Parathyroid adenoma (tissue), 2 donors: ENCODE results near the gene TTC28.
"Not testable (repeated sequence)": the region's sequence is repeated elsewhere in the genome, so short reads cannot be mapped to it uniquely, and the experiment has no call there.

Source experiments
- H2AFZ ChIP-seq: fragments of 300-600 bp; sonication (generic); one replicate; pipeline ENCODE4 v1.7.0; 2017; ENCODE audit warnings: antibody characterized with exemption, mild to moderate bottlenecking
- H3K27ac ChIP-seq: fragments of 300-600 bp; sonication (generic); one replicate; pipeline ENCODE4 v1.7.0; 2017
- H3K27me3 ChIP-seq: fragments of 300-600 bp; sonication (generic); one replicate; pipeline ENCODE4 v1.7.0; 2017; ENCODE audit warnings: low read length; ENCODE audit not compliant: control insufficient read depth, insufficient read depth
- H3K36me3 ChIP-seq: fragments of 300-600 bp; sonication (generic); one replicate; pipeline ENCODE4 v1.7.0; 2017; ENCODE audit warnings: low read length; ENCODE audit not compliant: control insufficient read depth, insufficient read depth
- H3K4me1 ChIP-seq: fragments of 300-600 bp; sonication (generic); one replicate; pipeline ENCODE4 v1.7.0; 2017; ENCODE audit warnings: control low read depth
- H3K4me2 ChIP-seq: fragments of 300-600 bp; sonication (generic); one replicate; pipeline ENCODE4 v1.7.0; 2017; ENCODE audit warnings: low read length
- H3K4me3 ChIP-seq: fragments of 300-600 bp; sonication (generic); one replicate; pipeline ENCODE4 v1.7.0; 2017; ENCODE audit warnings: low read depth, low read length
- H3K79me2 ChIP-seq: fragments of 300-600 bp; sonication (generic); one replicate; pipeline ENCODE4 v1.7.0; 2017; ENCODE audit warnings: control low read depth
- H3K9ac ChIP-seq: fragments of 300-600 bp; sonication (generic); one replicate; pipeline ENCODE4 v1.7.0; 2017; ENCODE audit warnings: mild to moderate bottlenecking
- H3K9me3 ChIP-seq: fragments of 300-600 bp; sonication (generic); one replicate; pipeline ENCODE4 v1.7.0; 2017; ENCODE audit warnings: low read length; ENCODE audit not compliant: control insufficient read depth
- CTCF ChIP-seq: fragments of 300-600 bp; sonication (generic); IDR thresholded peaks from one replicate; pipeline ENCODE4 v1.7.0; 2017; ENCODE audit warnings: antibody characterized with exemption, mild to moderate bottlenecking
- donor health status: primary hyperparathyroidism.

Gene TTC28

GRCh38 chr22:28063656-28064055 lies 616.0 kb downstream of the TTC28 start:
- no peaks in the 10 kb centered on the region for H3K9me3 ChIP-seq
- no peaks in the 10 kb centered on the region for H3K36me3 ChIP-seq
- no peak overlapping the region for H3K4me2 ChIP-seq
- H3K27ac ChIP-seq: no peak overlapping the region
- no peaks in the 10 kb centered on the region for H3K27me3 ChIP-seq
- no peaks in the 10 kb centered on the region for H3K4me1 ChIP-seq
- no peaks in the 10 kb centered on the region for H3K79me2 ChIP-seq
- H3K9ac ChIP-seq: no peak overlapping the region
- H3K4me3 ChIP-seq: no peak overlapping the region
- TF ChIP-seq CTCF: no peak
- no peak overlapping the region for H2AFZ ChIP-seq

- H3K4me3 ChIP-seq, H3K9me3 ChIP-seq, H3K79me2 ChIP-seq, H3K4me1 ChIP-seq, H3K9ac ChIP-seq, H3K27me3 ChIP-seq, H3K4me2 ChIP-seq, H3K36me3 ChIP-seq, H2AFZ ChIP-seq, H3K27ac ChIP-seq: not testable (repeated sequence)
Observed at GRCh38 chr22:28060594-28060993, 619.0 kb downstream of the TTC28 start.

GRCh38 chr22:28058036-28058435 lies 621.6 kb downstream of the TTC28 start:
- no peaks in the 10 kb centered on the region for H3K4me1 ChIP-seq
- no peaks in the 10 kb centered on the region for H3K9me3 ChIP-seq
- no peaks in the 10 kb centered on the region for H3K79me2 ChIP-seq
- no peak overlapping the region for H3K4me2 ChIP-seq
- H3K9ac ChIP-seq: no peak overlapping the region
- no peak overlapping the region for H3K4me3 ChIP-seq
- H3K36me3 ChIP-seq: no peaks in the 10 kb centered on the region
- TF ChIP-seq CTCF: no peak
- H2AFZ ChIP-seq: no peak overlapping the region
- H3K27me3 ChIP-seq: no peaks in the 10 kb centered on the region
- H3K27ac ChIP-seq: no peak overlapping the region

GRCh38 chr22:28054819-28055208 lies 624.8 kb downstream of the TTC28 start:
- no peak overlapping the region for H3K4me3 ChIP-seq
- no peak overlapping the region for H2AFZ ChIP-seq
- no peak overlapping the region for H3K4me2 ChIP-seq
- no peak overlapping the region for H3K9ac ChIP-seq
- H3K36me3 ChIP-seq: no peaks in the 10 kb centered on the region
- H3K79me2 ChIP-seq: no peaks in the 10 kb centered on the region
- no peaks in the 10 kb centered on the region for H3K9me3 ChIP-seq
- H3K27me3 ChIP-seq: no peaks in the 10 kb centered on the region
- H3K4me1 ChIP-seq: no peaks in the 10 kb centered on the region
- no peak for TF ChIP-seq CTCF
- no peak overlapping the region for H3K27ac ChIP-seq

- Histone ChIP-seq H3K4me1 (no peaks in the 10 kb centered on the region), H3K4me3 (no peak overlapping the region), H3K4me2 (no peak overlapping the region), H2AFZ (no peak overlapping the region), H3K9ac (no peak overlapping the region), H3K79me2 (no peaks in the 10 kb centered on the region), H3K27ac (no peak overlapping the region), H3K36me3 (no peaks in the 10 kb centered on the region), H3K9me3 (no peaks in the 10 kb centered on the region), H3K27me3 (no peaks in the 10 kb centered on the region)
- no peak for TF ChIP-seq CTCF
Observed at GRCh38 chr22:28053896-28054818, 625.5 kb downstream of the TTC28 start.
